Effector memory CD4-positive, alpha-beta T cell (primary cell): ENCODE measurements around the gene SMYD5.
A peak's percentile ranks its signal among the peaks of the same experiment; 100 is the strongest.

Experiments used
- DNase-seq, 3 donors: peaks; one replicate each; pipeline ENCODE4 v3.0.0-alpha.2; 2020
- H3K27ac ChIP-seq: 2 replicates; pipeline ENCODE4 v1.7.0; 2013; ENCODE audit warnings: mild to moderate bottlenecking, low read length, moderate library complexity; ENCODE audit not compliant: insufficient read depth, poor library complexity, severe bottlenecking
- H3K27me3 ChIP-seq: replicated peaks from 2 replicates; pipeline ENCODE4 v1.7.0; 2013; ENCODE audit warnings: mild to moderate bottlenecking, low read length; ENCODE audit not compliant: insufficient read depth, control insufficient read depth, poor library complexity, severe bottlenecking
- H3K36me3 ChIP-seq: 2 replicates; pipeline ENCODE4 v1.7.0; 2013; ENCODE audit warnings: mild to moderate bottlenecking, low read length, moderate library complexity; ENCODE audit not compliant: control insufficient read depth, insufficient read depth
- H3K4me1 ChIP-seq: 2 replicates; pipeline ENCODE4 v1.7.0; 2013; ENCODE audit warnings: low read length, mild to moderate bottlenecking; ENCODE audit not compliant: control insufficient read depth, insufficient read depth, poor library complexity, severe bottlenecking
- H3K4me3 ChIP-seq: 2 replicates; pipeline ENCODE4 v1.7.0; 2013; ENCODE audit warnings: low read length, low read depth, mild to moderate bottlenecking; ENCODE audit not compliant: insufficient read depth, poor library complexity, severe bottlenecking
- H3K9me3 ChIP-seq: 2 replicates; pipeline ENCODE4 v1.7.0; 2013; ENCODE audit warnings: mild to moderate bottlenecking, low read length, moderate library complexity; ENCODE audit not compliant: control insufficient read depth

The SMYD5 gene

GRCh38 chr2:73235315-73236028 is 21.4 kb downstream of the SMYD5 start:
- peaks cover 6% of the 10 kb centered on the region for H3K4me1 ChIP-seq
- H3K36me3 ChIP-seq: peaks cover 16% of the 10 kb centered on the region
- H3K27ac ChIP-seq: peak overlapping the region; percentile 92
- peak overlapping the region; percentile 69 for H3K4me3 ChIP-seq
- DNase-seq: no peak
- H3K27me3 ChIP-seq: no peaks in the 10 kb centered on the region
- no peaks in the 10 kb centered on the region for H3K9me3 ChIP-seq

- H3K9me3 ChIP-seq: no peaks in the 10 kb centered on the region
- peaks cover 6% of the 10 kb centered on the region for H3K4me1 ChIP-seq
- DNase-seq: no peak
- no peak overlapping the region for H3K4me3 ChIP-seq
- peaks cover 23% of the 10 kb centered on the region for H3K36me3 ChIP-seq
- H3K27me3 ChIP-seq: no peaks in the 10 kb centered on the region
- no peak overlapping the region for H3K27ac ChIP-seq
Observed at GRCh38 chr2:73237168-73237567, 23.1 kb downstream of the SMYD5 start.

GRCh38 chr2:73238149-73238548 is 24.1 kb downstream of the SMYD5 start:
- Histone ChIP-seq H3K4me3 (no peak overlapping the region), H3K27ac (no peak overlapping the region), H3K36me3 (peaks cover 29% of the 10 kb centered on the region), H3K4me1 (peaks cover 6% of the 10 kb centered on the region), H3K27me3 (no peaks in the 10 kb centered on the region), H3K9me3 (no peaks in the 10 kb centered on the region)
- DNase-seq: no peak

GRCh38 chr2:73238976-73239375 is 24.9 kb downstream of the SMYD5 start:
- Histone ChIP-seq H3K27ac (no peak overlapping the region), H3K27me3 (no peaks in the 10 kb centered on the region), H3K4me3 (no peak overlapping the region), H3K4me1 (peaks cover 6% of the 10 kb centered on the region), H3K36me3 (peaks cover 36% of the 10 kb centered on the region), H3K9me3 (no peaks in the 10 kb centered on the region)
- DNase-seq: no peak

- no peaks in the 10 kb centered on the region for H3K9me3 ChIP-seq
- no peak for DNase-seq
- H3K4me1 ChIP-seq: peaks cover 5% of the 10 kb centered on the region
- no peaks in the 10 kb centered on the region for H3K27me3 ChIP-seq
- H3K36me3 ChIP-seq: peaks cover 44% of the 10 kb centered on the region
- no peak overlapping the region for H3K27ac ChIP-seq
- H3K4me3 ChIP-seq: no peak overlapping the region
Observed at GRCh38 chr2:73239776-73240175, 25.7 kb downstream of the SMYD5 start.

GRCh38 chr2:73243884-73244570 is 30.0 kb downstream of the SMYD5 start:
- DNase-seq: no peak
- Histone ChIP-seq H3K9me3 (no peaks in the 10 kb centered on the region), H3K4me1 (no peaks in the 10 kb centered on the region), H3K27ac (no peak overlapping the region), H3K4me3 (no peak overlapping the region), H3K36me3 (peaks cover 82% of the 10 kb centered on the region), H3K27me3 (no peaks in the 10 kb centered on the region)

GRCh38 chr2:73244580-73244979 is 30.5 kb downstream of the SMYD5 start:
- no peaks in the 10 kb centered on the region for H3K9me3 ChIP-seq
- H3K27ac ChIP-seq: no peak overlapping the region
- H3K27me3 ChIP-seq: no peaks in the 10 kb centered on the region
- no peak overlapping the region for H3K4me3 ChIP-seq
- no peak for DNase-seq
- H3K36me3 ChIP-seq: peaks cover 82% of the 10 kb centered on the region
- H3K4me1 ChIP-seq: no peaks in the 10 kb centered on the region

GRCh38 chr2:73246850-73247249 is 32.8 kb downstream of the SMYD5 start:
- no peak for DNase-seq
- H3K4me1 ChIP-seq: no peaks in the 10 kb centered on the region
- no peaks in the 10 kb centered on the region for H3K27me3 ChIP-seq
- H3K9me3 ChIP-seq: no peaks in the 10 kb centered on the region
- peaks cover 89% of the 10 kb centered on the region for H3K36me3 ChIP-seq
- H3K27ac ChIP-seq: no peak overlapping the region
- no peak overlapping the region for H3K4me3 ChIP-seq

- Histone ChIP-seq H3K4me1 (no peaks in the 10 kb centered on the region), H3K36me3 (peaks cover 95% of the 10 kb centered on the region), H3K27ac (no peak overlapping the region), H3K9me3 (no peaks in the 10 kb centered on the region), H3K4me3 (no peak overlapping the region), H3K27me3 (no peaks in the 10 kb centered on the region)
- DNase-seq: no peak
Observed at GRCh38 chr2:73249636-73250035, 35.6 kb downstream of the SMYD5 start.
